ENCODE data around the gene KLHL5. TPM values are rescaled to one million over a fixed set of nuclear protein-coding genes. Genes with fewer than 3 reads are reported as not detected.

The KLHL5 gene
- total and polyA plus RNA-seq, 2 of the 4 experiments (the other 2 are of a cell fraction) = 58.8 to 97.7 TPM

DNA sequence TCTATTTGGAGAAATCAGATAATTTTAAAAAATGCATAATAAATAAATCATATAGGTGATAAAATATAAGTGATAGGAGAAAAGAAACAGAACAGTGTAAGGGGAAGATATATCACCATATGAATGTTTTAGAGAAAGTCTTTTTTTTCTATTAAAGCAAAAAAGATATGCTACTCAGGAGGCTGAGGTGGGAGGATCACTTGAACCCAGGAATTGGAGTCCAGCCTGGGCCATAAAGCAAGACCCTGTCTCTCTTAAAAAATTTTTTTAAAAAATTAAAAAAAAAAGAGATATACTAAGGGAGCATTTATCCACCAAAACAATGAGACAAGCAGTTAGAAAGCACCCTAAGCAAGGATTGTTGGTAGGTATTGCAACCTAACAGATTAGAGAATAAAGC is 35.9 kb upstream of the KLHL5 start:
- H3K27ac ChIP-seq (ENCODE audit: insufficient read depth, low read length) = peak overlapping the region; percentile 75; the same call in 1 of the 2 replicates
- ChIA-PET POLR2A (ENCODE audit: unreplicated experiment) (no interaction called here), CTCF (no interaction called here)
- peak overlapping the region; percentile 42 for H2BK20ac ChIP-seq (ENCODE audit: low read depth, low read length)
- intact Hi-C loops (cut with micrococcal nuclease) = no loop called here
- peak overlapping the region; percentile 1 to 75; a peak in 2 of 4 replicates for H4K8ac ChIP-seq (ENCODE audit: low read depth in 2 of 2, low read length in 2 of 2)
- H2AK9ac ChIP-seq (replicated peaks; ENCODE audit: low read depth, low read length, poor library complexity) = no peak overlapping the region
- peak overlapping the region; percentile 44; the same call in 1 of the 2 replicates for H3K23ac ChIP-seq (ENCODE audit: low read depth, low read length)
- H4K5ac ChIP-seq (ENCODE audit: low read depth, low read length) = no peak overlapping the region; the same call in 1 of the 2 replicates
- peak overlapping the region; percentile 81; the same call in 1 of the 2 replicates for H3K18ac ChIP-seq (ENCODE audit: low read depth, low read length)
- no peaks in the 10 kb centered on the region for H4K20me1 ChIP-seq (ENCODE audit: insufficient read depth, low read length)
- dilution Hi-C loops (cut with HindIII; ENCODE audit: low sequenced_read_pairs, unreplicated experiment) = no loop called here
- H3K9me1 ChIP-seq (ENCODE audit: insufficient read depth, low read length) = no peaks in the 10 kb centered on the region; the same call in 1 of the 2 replicates
- H3K4me3 ChIP-seq (ENCODE audit: insufficient read depth, low read depth, low read length) = no peak overlapping the region
- DNase-seq = no peak
- H3K56ac ChIP-seq (ENCODE audit: extremely low read depth, insufficient read depth, low read length) = 0 out of 2 replicates have a peak overlapping the region, but pooled peaks have one; percentile 55
- H3K4ac ChIP-seq (ENCODE audit: low read depth, low read length) = peak overlapping the region; percentile 44; the same call in 1 of the 2 replicates
- peaks cover 9% of the 10 kb centered on the region for H3K4me1 ChIP-seq (ENCODE audit: control insufficient read depth, insufficient read depth, low read length)
- H3K79me1 ChIP-seq (ENCODE audit: low read depth in 1 of 2, low read length in 2 of 2) = peaks cover 0 to 4% of the 10 kb centered on the region in 2 experiments; a peak in 1 of 4 replicates
- no peak overlapping the region for H2AFZ ChIP-seq (replicated peaks; ENCODE audit: low read length, poor library complexity)
- no peak overlapping the region for H2AK5ac ChIP-seq (ENCODE audit: low read depth, low read length)
- H3K9ac ChIP-seq (ENCODE audit: low read depth, low read length) = no peak overlapping the region
- H3K14ac ChIP-seq (replicated peaks; ENCODE audit: low read depth, low read length) = no peak overlapping the region
- in situ Hi-C loops (cut with MboI; ENCODE audit: low sequenced_read_pairs) = no loop called here
- H3K36me3 ChIP-seq (ENCODE audit: control insufficient read depth, insufficient read depth, low read length) = no peaks in the 10 kb centered on the region
- H2BK15ac ChIP-seq (ENCODE audit: low read depth, low read length) = peak overlapping the region; percentile 34; the same call in 1 of the 3 replicates
- no peak overlapping the region; the same call in 1 of the 2 replicates for H3K4me2 ChIP-seq (ENCODE audit: low read depth, low read length)
- BruUV-seq (replicated peaks) = no TSS peak
- H2BK5ac ChIP-seq (ENCODE audit: low read depth, low read length, poor library complexity, severe bottlenecking) = peak overlapping the region; percentile 95
- no peak for ATAC-seq (ENCODE audit: low read depth)
- H3K9me3 ChIP-seq (ENCODE audit: control insufficient read depth, insufficient read depth, low read length) = no peaks in the 10 kb centered on the region
- H2BK120ac ChIP-seq (ENCODE audit: low read depth, low read length) = peak overlapping the region; percentile 71
- no peak for TF ChIP-seq RCOR1 (IDR thresholded peaks at IDR 0.05; ENCODE audit: insufficient replicate concordance, low read length)
- H3K27me3 ChIP-seq (ENCODE audit: control insufficient read depth, insufficient read depth, low read length) = no peaks in the 10 kb centered on the region
- peak overlapping the region; percentile 49 for H4K91ac ChIP-seq (ENCODE audit: insufficient read depth, low read depth, low read length)

Data from IMR-90 (cell line).